GM19099 (cell line): ENCODE measurements around the gene IGSF9.

Source experiments
- POLR2A ChIP-seq: IDR thresholded peaks from 3 replicates; pipeline ENCODE4 v1.6.1; 2011; ENCODE audit warnings: low read depth; ENCODE audit not compliant: insufficient read length; ENCODE audit errors: extremely low read depth

The IGSF9 gene

DNA sequence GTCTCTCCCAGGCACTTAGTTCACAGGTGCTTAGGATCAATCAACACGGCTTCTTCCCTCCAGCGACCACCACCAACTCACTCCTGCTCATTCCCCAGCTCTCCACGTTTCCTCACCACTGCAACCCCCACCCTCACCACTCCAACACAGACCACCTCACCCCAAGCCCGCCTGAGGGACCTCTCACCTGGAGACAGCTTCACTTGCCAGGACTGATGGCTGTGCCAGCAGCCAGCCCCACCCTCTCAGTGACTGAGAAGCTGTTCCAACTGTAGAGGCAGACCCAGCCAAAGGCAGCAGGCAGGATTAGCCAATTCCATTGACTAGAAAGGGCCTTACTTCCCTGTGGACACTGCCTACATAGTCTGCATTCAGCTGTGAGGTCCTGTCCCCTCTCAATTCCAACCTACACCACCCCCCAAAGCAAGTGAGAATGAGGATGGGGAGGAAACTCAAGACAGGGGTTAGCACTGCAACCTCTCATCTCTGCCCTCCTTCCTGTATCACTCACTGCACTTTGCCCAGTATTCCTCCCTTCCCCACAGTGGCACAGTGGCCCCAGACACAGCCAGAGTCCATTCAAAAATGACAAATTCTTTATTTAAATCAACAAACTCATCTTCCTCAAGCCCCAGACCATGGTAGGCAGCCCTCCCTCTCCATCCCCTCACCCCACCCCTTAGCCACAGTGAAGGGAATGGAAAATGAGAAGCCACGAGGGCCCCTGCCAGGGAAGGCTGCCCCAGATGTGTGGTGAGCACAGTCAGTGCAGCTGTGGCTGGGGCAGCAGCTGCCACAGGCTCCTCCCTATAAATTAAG is 27.7 kb downstream of the IGSF9 start:
- no peak for TF ChIP-seq POLR2A

DNA sequence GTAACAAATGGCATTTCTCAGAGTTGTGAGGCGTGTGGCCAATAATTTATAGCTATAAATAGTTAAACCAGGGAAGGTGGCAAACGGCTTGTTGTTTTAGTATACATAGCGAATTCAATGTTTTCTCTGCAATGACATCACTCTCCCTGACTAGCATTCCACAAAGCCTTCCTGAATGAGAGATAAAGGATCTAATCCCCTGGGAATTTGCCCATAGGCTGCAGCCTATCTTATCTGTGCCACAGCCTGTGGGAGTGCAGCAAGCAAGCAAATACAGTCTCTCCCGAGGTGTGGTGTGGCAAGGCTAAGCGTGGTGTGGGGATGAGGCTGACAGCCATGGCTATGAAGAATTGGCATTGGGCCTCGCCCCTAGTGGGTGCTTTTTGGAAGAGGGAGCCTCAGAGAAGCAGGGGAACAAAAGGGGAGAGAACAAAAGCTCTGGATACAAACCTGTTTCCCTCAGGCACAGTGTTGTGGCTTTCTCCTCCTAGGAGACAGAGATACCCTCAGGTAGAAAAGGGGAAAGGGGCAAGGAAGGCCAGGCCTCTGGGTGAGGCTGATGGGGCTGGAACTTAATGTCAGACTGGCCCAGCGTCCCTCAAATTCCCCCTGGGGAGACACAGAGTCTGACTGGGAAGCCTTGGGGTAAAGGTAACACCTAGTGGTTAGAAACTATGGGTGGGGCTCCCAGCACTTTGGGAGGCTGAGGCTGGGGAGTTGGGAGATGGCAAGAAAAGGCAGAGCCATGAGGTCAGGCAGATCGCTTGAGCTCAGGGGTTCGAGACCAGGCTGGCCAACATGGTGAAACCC is 29.0 kb downstream of the IGSF9 start:
- TF ChIP-seq POLR2A, result no peak

DNA sequence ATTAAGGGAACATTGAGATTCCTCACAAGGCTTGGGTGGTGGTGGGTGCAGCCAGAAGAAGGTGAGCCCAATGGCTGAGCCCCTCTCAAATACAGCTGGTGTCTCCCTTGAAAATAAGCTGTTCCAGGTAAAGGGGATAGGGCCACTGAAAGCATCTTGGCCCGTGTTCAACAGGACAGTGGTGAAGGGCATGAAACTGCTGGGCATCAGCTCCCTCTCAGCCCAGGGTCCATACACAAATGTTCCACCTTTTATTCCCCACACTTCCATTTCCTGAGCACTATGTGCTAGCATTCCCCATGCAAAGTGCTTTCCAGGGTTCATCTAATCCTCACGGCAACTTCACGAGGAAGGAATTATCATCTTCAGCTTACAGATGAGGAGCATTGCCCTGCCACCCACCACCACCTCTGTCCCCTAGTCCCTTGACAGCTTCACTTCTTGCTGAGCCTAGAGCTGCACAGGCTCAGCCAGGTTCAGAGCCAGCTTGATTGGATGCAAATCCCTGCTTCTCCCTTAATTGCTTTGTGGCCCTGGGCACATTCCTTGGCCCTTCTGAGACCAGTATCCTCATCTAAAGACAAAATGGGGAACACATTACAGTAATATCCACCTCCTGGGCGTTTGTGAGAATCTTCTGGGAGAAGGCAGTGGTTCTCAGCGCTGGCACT is 29.7 kb downstream of the IGSF9 start:
- TF ChIP-seq POLR2A, result no peak

DNA sequence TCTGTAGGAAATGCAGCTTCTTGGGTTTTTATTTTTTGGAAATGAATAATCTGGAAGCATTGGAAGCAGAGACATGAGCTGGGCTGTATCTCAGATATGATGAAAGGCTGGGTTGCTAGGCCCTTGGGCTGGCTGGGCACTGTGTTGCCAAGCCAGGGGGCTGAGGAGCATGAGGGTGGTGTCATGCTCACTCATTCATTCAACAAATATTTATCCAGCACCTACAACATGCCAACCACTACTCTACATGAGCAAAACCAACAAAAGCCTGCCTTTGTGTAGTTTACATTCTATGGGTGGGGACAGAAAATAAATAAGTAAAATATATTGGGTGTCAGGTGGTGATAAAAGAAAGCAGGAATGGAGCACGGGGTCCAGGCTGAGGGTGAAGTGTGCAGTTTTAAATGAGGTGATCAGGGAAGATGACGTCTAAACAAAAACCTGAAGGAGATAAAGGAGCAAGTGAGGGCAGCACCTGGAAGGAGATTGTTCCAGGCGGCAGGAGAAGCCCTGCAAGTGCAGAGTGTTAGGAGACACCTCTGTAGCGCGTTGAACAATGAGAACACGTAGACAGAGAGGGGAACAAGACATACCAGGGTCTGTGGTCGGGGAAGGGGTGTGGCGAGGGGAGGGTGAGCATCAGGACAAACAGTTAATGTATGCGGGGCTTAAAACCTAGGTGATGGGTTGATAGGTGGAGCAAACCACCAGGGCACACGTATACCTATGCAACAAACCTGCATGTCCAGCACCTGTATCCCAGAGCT is 31.0 kb downstream of the IGSF9 start:
- TF ChIP-seq POLR2A, result no peak

DNA sequence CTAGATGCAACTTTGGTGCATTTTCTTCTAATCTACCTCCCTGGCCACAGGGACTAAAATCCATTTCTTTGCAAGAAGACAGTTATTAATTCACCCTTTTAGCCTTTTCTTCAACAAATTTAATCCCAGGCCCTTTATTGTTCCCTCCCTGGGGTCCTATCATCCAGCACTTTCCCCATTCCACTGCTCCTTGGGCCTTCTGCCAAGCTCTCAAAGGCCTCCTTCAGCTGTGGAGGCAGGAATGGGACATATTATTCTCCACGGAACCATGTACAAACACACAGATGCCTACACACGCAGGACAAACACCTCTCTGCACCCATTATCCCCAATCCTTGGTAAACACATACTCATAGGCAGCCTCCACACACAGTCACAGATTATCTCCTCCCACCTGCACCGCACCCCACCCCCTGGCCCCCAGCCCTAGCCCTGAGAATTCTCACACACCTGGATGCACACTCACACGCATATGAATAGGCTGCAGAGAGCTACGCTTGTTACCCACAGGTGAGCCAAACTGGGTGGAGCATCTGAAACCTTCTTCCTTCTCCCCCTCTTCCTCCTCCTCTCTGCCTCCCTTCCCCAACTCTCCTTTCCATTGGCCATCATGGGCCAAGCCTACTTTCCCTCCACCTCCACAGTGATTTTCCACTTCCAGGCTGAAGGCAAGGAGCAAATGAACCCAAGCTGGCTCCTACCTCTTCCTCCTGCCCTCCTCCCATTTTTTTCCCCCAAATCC is 31.8 kb downstream of the IGSF9 start:
- TF ChIP-seq POLR2A, result no peak

DNA sequence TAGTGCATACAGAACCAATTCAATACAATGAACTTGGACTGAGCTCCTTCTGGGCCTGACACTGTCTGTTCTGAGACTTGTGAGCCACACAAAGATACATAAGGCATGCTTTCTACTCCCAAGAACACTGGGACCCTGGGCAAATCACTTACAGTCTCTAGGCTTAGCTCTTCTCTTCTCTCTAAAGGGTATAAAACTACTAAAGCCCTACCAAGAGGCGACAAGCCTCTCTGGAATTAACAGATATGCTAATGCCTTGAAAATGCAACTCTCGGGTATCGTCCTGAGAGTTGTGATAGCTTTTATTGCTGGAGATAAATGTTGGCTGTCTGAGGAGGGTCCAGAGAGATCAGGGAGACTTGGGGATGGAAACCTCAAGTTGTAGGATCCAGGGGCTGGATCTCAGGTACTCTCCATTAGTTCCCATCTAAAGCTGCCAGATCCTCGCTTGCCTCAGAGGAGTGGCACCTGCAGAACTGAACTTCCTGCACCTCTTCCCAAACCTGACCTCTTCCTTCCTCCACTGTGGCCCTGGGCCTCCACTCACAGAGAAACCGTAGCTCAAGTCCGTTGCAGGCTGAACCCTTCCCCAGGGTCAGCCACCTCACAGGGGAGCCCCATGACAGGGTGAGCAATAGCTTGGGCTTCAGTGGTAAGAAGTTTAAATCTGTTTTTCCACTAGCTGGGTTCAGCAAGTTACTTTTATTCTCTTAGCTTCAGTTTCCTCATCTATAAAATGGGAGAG is 33.9 kb downstream of the IGSF9 start:
- no peak for TF ChIP-seq POLR2A

DNA sequence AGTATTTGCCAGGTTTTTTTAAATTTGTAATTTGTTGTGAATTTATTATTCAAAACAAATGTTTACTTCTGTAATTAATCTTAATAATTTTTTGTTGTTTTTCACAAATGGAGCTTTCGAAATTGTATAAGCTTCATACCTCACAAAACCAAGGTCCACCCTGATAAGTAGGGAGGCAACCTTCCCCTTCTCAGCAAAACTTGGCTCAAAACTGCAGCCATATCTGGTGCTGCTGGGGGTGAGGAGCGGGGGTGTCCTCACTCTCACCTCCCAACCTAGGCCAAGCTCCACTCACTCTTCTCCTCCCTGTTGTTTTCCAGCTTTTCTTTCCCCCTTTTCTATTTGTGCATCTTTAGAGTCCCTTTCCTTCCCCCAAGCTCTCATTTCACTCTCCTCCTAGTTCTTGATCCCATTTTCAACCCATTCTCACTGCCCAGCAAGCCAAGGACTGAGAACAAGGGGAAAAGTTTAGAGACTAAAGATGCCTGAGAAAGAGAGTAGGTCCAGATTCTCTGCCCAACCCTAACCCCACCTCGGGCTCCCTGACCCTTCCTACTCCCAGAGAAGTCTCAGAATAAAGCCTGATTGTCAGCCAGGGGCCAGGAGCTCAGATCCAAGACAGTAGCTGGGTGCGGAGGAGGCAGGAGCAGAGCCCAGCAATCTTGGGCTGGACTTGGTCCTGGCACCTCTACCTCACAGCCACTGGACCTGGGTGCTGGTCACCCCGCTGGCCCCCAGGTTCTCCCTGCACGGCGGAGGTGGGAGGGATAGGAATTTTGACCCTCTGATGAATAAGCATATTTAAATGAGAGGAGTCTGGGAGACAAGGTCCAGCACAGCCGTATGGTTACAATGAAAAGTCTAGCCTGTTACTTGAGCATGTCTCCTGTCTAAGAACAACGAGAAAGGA is 37.1 kb downstream of the IGSF9 start:
- TF ChIP-seq POLR2A, result no peak

DNA sequence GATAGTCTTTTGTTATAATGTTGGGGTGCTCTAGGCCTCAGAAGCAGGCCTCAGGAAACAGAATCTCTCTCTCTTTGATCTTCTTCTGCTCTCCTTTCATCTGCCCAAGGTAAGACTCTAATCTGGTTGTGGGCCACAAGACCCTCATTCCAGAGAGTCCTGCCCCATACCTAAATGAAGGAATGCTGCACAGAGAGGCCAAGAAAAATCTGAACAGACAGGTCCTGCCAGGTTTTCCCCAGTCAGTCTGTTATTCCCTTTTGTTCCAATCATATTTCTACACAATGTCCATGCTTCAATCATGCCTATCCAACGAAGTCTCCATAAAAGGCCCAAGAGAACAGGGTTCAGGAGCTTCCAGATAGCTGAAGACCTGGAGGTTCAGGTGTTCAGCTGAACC is 38.5 kb downstream of the IGSF9 start:
- no peak for TF ChIP-seq POLR2A

DNA sequence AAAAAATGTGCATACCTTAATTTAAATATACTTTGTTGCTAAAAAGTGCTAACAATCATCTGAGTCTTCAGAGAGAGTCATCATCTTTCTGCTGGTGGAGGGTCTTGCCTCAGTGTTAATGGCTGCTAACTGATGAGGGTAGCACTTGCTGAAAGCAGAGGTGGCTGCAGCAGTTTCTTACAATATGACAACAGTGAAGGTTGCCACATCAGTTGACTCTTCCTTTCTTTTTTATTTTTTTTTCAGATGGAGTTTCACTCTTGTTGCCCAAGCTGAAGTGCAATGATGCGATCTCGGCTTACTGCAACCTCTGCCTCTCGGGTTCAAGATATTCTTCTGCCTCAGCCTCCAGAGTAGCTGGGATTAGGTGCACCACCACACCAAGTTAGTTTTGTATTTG is 42.9 kb downstream of the IGSF9 start:
- no peak for TF ChIP-seq POLR2A

DNA sequence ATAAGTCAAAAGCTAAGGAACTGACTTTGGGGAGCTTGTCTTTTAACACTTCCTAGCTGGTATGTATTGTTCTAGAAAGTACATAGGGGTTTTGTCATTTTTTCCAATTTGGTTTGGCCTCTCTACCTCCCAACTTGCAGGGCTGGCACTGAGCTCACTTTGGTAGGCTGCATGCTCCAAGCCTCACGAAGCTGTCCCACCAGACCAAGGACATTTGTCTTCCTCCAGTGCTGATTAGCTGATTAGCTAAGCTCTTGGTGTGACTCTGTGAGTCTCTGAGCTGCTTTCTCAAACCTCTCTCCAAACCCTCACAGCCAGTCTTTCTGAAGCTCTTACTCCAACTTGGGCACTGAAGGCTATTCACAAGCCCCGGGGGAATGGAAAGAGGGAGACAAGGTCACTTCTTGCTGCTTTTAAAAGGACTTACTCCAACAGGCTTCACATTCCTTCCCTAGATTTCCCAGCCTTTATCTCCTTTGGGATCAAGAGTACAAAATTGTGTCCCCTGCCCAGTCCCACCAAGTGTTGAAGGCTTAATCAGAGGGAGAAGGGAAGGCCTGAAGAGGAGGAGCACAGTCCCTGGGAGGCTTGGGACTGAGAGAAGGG is 44.6 kb downstream of the IGSF9 start:
- no peak for TF ChIP-seq POLR2A

DNA sequence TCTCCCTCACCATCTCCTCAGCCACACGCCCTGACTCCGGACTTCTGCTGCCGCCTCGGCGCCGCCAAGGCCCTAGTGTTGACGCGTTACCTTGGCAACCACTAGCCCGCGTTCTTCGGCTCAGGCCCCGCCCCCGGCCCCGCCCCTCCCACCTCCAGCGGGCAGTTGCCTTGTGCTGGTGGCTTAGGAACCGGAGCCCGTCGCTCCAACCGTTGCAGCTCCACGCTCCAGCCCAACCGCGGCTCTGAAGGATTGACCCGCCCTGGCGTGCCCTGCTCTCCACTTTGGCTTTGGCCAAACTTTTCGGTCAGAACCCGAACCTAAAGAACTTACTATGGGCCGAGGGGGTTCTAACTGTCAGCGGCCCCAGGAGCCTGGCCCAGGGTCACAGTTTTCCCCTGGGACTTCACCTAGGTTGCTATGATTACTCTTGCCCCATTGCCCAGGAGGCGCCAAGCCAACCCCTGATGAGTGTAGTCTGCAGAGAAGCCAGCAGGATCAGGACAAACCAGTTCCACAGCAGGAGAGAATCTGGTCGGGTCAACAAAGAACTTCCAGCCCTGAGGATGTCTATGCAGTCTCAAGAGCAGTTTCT is 45.2 kb downstream of the IGSF9 start, which contains the start of gene CFAP45:
TSS of gene CFAP45 (minus strand) at position 80 of the 595 bp plus-strand sequence. CDS start at position 13, 67 bp downstream.
- no peak for TF ChIP-seq POLR2A

DNA sequence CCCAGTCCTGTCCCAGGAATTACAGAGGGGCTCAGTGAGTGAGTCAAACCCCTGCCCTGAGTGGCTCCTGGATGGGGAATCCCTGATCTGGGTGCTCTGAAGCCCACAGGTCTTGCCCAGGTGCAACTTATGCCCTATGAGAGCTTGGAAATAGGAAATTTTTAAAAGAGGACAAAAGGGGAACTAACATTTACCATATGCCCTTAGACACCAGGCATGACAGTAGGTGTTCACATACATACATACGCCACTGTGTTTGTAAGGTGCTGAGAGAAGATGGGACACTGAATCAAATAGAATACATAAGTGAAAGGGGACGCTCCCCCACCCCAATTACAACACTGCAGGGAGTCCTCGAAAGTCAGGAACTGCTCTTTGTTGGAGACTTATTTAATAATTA is 46.9 kb downstream of the IGSF9 start:
- TF ChIP-seq POLR2A, result no peak
